ENCODE measurements around the gene LOXL3. TPM values are rescaled to one million over a fixed set of nuclear protein-coding genes. Genes with fewer than 3 reads are reported as not detected.
A peak's percentile ranks its signal among the peaks of the same experiment; 100 is the strongest.

LOXL3 gene
- total and polyA plus RNA-seq, 9 donors, result 2.3 to 8.5 (median 4.4) TPM

DNA sequence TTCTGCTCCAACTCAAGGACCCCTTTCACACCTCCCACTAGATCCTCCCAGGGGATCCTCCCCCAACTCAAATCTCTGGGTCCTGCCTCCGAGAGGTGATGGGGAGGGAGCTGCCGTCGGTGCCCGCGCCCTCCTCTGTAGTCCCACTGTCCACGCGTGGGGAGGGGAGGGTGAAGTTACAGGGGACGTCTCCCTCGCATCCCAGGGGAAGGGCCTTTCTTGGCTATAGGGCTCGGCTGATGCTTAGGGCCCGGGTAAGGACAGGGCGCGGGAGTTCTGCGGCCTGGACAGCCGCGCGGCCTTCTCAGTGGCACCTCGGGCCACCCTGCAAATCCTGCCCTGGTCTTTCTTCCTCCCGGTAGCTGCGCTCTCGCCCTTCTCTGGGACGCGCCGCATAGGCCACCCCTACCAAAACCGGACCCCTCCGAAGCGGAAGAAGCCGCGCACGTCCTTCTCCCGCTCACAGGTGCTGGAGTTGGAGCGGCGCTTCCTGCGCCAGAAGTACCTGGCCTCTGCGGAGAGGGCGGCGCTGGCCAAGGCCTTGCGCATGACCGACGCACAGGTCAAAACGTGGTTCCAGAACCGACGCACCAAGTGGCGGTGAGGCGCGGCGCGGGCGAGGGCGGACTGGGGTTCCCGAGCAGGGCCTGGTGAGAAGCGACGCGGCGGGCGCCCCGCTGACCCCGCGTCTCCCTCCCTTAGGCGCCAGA, 38.3 kb downstream of the LOXL3 start:
- Histone ChIP-seq H3K27ac (no peak overlapping the region), H3K4me1 (ENCODE audit: insufficient read depth) (peaks cover 3% of the 10 kb centered on the region), H3K36me3 (no peaks in the 10 kb centered on the region), H3K4me3 (no peak overlapping the region), H3K27me3 (peaks cover 18% of the 10 kb centered on the region), H3K9me3 (no peaks in the 10 kb centered on the region)
- TF ChIP-seq, protein P1, sequence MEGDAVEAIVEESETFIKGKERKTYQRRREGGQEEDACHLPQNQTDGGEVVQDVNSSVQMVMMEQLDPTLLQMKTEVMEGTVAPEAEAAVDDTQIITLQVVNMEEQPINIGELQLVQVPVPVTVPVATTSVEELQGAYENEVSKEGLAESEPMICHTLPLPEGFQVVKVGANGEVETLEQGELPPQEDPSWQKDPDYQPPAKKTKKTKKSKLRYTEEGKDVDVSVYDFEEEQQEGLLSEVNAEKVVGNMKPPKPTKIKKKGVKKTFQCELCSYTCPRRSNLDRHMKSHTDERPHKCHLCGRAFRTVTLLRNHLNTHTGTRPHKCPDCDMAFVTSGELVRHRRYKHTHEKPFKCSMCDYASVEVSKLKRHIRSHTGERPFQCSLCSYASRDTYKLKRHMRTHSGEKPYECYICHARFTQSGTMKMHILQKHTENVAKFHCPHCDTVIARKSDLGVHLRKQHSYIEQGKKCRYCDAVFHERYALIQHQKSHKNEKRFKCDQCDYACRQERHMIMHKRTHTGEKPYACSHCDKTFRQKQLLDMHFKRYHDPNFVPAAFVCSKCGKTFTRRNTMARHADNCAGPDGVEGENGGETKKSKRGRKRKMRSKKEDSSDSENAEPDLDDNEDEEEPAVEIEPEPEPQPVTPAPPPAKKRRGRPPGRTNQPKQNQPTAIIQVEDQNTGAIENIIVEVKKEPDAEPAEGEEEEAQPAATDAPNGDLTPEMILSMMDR (IDR thresholded peaks at IDR 0.05), result no peak
- TF ChIP-seq EP300 (IDR thresholded peaks at IDR 0.05), result no peak
- TF ChIP-seq POLR2A (IDR thresholded peaks at IDR 0.05), result no peak
- WGBS, 3 donors, result 3 to 4% (median 4%) methylated on average over 30 to 60 of the region's 60 CpGs
- intact Hi-C loops (cut with DNase I), result no loop called here
- DNase-seq, result no peak

DNA sequence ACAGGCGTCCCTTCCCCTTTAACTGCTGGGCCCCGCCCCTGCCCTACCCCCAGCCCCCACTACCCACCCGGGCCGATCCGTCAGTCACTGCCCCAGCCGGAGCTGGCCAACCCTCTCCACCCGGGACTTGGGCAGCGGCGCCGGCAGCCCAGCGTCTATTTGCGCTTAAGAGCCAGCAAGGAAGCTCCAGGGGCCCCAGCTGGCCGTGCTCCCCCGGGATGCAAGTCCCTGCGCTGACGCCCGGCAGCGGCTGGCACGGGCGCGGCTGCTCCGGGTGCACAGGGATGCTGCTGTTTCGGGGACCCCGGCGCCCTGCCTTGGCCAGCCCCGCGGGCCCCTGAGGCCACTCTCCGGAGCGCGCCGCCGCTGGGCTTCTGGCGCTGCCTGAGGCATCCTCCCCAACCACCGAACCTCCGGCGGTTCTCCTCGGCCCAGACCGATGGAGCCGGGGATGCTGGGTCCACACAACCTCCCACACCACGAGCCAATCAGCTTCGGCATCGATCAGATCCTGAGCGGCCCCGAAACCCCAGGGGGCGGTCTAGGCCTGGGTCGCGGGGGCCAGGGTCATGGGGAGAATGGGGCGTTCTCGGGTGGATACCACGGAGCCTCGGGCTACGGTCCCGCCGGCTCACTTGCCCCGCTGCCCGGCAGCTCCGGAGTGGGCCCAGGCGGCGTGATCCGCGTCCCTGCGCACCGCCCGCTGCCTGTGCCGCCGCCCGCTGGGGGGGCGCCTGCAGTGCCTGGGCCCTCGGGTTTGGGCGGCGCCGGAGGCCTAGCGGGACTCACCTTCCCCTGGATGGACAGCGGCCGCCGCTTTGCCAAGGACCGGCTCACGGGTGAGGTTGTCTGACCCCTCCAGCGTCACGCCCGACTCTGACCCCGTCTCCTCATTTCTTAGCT, 39.1 kb downstream of the LOXL3 start, which contains the start of gene TLX2:
TSS of gene TLX2 (plus strand) at position 83 of the 903 bp plus-strand sequence. CDS start at position 440, 357 bp downstream.
- TF ChIP-seq POLR2A (IDR thresholded peaks at IDR 0.05) (no peak), EP300 (IDR thresholded peaks at IDR 0.05) (no peak)
- TF ChIP-seq, protein P1 (IDR thresholded peaks at IDR 0.05), result no peak
- no peak within 1 kb of the TSS for H3K4me3 ChIP-seq
- no peak for DNase-seq
- intact Hi-C loops (cut with DNase I), result no loop called here
- H3K27ac ChIP-seq, result no peak within 1 kb of the TSS
- H3K36me3 ChIP-seq, result no peaks in the 10 kb centered on the region
- H3K9me3 ChIP-seq, result no peaks in the 10 kb centered on the region
- 4% methylated on average over 54 to 82 of the region's 82 CpGs for WGBS, 3 donors
- H3K4me1 ChIP-seq (ENCODE audit: insufficient read depth), result peaks cover 3% of the 10 kb centered on the region
- peaks cover 18% of the 10 kb centered on the region for H3K27me3 ChIP-seq

DNA sequence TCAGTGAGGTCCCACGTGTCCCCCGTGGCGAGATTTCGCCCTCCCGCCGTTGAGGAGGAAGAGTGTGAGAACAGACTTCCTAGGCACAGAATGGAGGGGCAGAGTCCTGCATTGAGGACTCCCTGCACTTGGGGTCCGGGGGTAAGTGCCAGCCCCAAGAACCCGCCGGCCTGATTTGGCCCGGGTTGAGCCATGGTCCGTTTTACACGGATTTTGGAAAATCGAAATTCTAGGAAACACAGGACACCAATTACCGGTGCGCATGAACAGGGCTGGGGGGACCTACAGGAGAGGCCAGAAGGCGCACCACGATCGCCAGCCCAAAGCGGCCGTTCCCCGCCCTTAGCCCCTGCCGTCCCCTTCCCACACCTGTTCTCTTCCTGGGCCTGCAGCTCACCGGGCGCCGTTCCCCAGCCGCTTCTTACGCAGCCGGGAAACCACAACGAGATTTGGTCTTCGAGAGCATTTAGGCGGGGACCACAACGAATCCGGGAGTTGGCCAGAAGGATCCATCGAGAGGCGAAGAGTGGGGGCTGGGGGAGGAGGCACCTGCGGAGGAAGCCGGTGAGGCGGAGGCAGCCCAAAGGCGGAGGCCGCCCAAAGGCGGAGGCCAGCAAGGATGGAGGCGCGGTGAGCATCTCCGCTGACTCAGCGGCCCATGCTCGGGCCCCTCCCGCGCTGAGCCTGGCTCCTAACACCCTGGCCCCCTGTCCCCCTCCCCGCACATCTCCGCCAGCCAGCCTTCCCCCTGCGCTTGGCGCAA, 40.0 kb downstream of the LOXL3 start:
- H3K4me3 ChIP-seq, result no peak overlapping the region
- DNase-seq, result peak in 2 of 5 donors; percentile 21 to 31
- intact Hi-C loops (cut with DNase I), result no loop called here
- H3K4me1 ChIP-seq (ENCODE audit: insufficient read depth), result peaks cover 3% of the 10 kb centered on the region
- H3K27ac ChIP-seq, result no peak overlapping the region
- H3K36me3 ChIP-seq, result no peaks in the 10 kb centered on the region
- WGBS, 3 donors, result 4 to 9% (median 6%) methylated on average over 48 to 52 of the region's 52 CpGs
- TF ChIP-seq EP300 (IDR thresholded peaks at IDR 0.05) (no peak), POLR2A (IDR thresholded peaks at IDR 0.05) (no peak)
- TF ChIP-seq, protein P1 (IDR thresholded peaks at IDR 0.05), result no peak
- peaks cover 18% of the 10 kb centered on the region for H3K27me3 ChIP-seq
- H3K9me3 ChIP-seq, result no peaks in the 10 kb centered on the region
